CD4-positive, alpha-beta T cell treated with Interferon gamma for 1 hour (primary cell): ENCODE measurements around the gene ITGA6.
"Not testable (repeated sequence)": the region's sequence is repeated elsewhere in the genome, so short reads cannot be mapped to it uniquely, and the experiment has no call there.

Source experiments
- DNase-seq: peaks from one replicate; pipeline ENCODE4 v3.0.0-alpha.2; 2020

ITGA6 gene

GRCh38 chr2:172531309-172531708 lies 103.9 kb downstream of the ITGA6 start:
- no peak for DNase-seq

DNA sequence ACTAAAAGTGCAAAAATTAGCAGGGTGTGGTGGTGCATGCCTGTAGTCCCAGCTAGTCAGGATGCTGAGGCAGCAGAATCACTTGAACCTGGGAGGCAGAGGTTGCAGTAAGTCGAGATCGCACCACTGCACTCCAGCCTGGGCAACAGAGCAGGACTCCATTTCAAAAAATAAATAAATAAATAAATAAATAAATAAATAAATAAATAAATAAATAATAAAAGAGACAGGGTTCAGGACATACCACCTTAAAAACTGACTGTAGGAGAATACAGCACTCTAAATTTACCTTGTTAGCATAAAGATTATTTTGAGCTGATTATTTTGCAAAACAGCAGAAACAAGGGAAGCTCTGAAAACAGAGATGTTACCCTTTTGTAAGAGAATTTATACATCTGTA lies 105.1 kb downstream of the ITGA6 start:
- DNase-seq, result not testable (repeated sequence)

DNA sequence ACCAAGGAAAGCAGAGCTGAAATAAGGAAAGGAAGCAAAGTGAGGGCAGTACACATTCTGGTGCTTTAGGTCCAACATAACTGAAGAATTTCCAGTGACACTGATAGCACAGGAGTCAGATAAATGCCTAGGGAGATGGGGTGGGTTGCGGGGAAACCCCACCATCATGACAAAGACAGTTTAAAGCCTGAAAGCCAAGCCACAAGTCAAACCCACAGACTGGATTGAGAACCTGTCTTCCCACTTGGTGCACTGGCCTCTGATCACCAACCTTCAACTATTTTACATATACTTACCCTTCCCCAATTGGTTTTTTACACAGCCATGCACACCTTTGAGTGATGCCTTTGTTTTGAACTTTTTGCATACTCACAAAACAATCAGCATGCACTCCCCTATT lies 106.3 kb downstream of the ITGA6 start:
- no peak for DNase-seq

DNA sequence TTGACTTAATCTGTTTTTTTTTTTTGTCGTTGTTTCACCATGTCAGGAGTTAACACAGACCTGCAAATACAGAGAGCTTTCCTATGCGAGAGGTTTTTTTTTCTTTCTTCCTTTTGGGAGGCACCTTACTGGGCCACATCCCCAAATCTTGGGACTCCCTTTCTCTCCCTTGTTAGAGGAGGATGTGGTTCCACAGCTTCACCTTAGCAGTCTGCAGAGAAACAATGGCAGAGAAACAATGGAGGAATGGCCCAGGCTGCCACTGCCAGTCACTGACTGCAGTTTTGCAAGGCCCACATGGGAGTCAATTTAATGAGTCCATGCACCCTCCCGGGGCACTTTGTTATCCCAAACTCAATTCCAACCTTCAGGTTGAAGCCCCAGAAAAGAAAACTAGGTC lies 107.7 kb downstream of the ITGA6 start:
- no peak for DNase-seq

DNA sequence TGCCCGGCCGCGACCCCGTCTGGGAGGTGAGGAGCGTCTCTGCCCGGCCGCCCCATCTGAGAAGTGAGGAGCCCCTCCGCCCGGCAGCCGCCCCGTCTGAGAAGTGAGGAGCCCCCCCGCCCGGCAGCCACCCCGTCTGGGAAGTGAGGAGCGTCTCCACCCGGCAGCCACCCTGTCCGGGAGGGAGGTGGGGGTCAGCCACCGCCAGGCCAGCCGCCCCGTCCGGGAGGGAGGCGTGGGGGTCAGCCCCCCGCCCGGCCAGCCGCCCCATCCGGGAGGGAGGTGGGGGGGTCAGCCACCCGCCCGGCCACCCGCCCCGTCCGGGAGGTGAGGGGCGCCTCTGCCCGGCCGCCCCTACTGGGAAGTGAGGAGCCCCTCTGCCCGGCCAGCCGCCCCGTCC lies 110.5 kb downstream of the ITGA6 start:
- DNase-seq, result not testable (repeated sequence)

DNA sequence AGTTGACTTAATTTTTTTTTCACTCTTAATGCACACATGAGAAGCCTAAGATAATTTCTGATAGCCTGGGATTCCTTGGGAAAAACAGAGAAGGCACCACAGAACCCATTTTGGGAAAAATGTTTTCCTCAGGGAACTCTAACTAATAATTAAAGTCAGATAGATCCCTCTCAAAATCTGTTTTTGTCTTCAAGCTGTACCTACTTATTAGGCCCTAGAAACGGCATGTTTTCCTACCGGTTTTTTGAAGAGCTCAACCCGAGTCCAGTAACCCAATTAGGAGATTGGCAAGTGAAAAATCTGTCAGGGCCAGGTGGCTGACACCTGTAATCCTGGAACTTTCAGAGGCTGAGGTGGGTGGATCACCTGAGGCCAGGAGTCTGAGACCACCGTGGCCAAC lies 112.4 kb downstream of the ITGA6 start:
- no peak for DNase-seq

GRCh38 chr2:172540421-172540820 lies 113.0 kb downstream of the ITGA6 start:
- DNase-seq, result no peak

DNA sequence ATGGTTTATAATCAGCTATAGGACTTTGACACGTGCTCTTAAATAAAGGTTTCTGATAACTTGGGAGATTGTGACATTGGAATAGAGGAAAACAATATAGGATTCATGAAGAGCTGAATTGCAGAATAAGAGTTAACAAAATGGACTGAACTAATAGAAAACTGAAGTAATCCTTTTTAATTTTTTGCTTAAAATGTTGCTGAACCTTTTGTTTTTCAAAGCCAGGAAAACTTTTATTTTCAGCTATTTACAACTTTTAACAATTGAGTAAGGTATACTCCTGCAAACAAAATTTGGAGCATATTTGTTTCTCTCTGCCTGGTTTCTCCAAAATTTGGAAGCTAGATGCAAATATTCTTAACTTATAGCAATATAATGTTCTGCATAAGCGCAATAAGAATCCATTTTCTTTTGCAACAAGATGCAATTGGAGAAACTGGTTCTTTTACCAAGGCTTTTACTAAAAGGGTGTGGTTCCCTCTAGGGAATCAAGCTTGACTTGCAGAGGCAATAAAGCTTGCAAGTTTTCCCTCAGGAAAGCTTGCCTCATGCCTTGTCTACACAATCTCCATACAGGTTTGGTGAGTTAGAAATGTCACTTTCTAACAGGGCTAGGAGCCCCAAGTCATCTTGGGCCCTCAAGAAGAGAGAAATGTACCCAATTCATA lies 118.2 kb downstream of the ITGA6 start:
- DNase-seq, result no peak

GRCh38 chr2:172549131-172549530 lies 121.7 kb downstream of the ITGA6 start:
- no peak for DNase-seq

- not testable (repeated sequence) for DNase-seq
Observed at GRCh38 chr2:172549802-172550201, 122.4 kb downstream of the ITGA6 start.

GRCh38 chr2:172550419-172550818 lies 123.0 kb downstream of the ITGA6 start:
- no peak for DNase-seq

DNA sequence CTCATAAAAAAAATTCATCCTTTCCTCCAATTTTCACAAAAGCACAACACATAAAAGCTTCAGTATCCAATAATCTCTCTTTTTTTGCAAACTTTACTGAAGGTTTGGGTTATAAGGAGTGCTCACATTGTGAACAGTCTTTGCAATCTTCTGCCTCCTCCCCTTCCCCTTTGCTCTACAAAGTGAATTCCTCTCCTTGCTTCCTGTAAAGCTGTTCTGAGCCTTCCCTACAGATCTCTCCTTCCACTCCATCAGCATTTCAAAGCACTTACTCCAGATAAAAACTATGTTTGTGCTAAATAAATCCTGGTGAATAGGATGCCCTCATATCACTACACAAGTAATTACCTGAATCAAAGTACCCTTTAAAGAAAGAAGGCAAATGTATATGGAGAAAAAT lies 123.9 kb downstream of the ITGA6 start:
- no peak for DNase-seq

GRCh38 chr2:172552547-172553291 lies 125.3 kb downstream of the ITGA6 start:
- no peak for DNase-seq

- no peak for DNase-seq
Observed at GRCh38 chr2:172554352-172555271, 127.2 kb downstream of the ITGA6 start.

DNA sequence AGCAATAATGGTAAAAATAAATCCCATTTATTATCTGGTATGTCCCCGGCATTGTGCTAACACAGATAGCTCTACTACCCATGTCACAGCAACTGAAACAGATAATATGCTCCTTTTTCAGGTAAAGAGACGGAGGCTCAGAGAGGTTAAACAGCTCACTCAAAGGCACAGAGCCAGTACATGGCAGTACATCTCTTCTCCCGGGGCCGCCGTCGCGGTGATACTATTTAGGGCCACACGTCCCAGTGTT lies 127.8 kb downstream of the ITGA6 start:
- DNase-seq, result no peak
